ENCODE measurements around the gene CFAP54.

Gene CFAP54

GRCh38 chr12:96846293-96846692 is 356.9 kb downstream of the CFAP54 start:
- TF ChIP-seq ZFP3 (CRISPR knock-in tag; IDR thresholded peaks at IDR 0.05) (no peak), SNAI2 (CRISPR knock-in tag; IDR thresholded peaks at IDR 0.05) (no peak), ZNF8 (CRISPR knock-in tag; IDR thresholded peaks at IDR 0.05) (no peak), ESRRG (CRISPR knock-in tag; IDR thresholded peaks at IDR 0.05) (no peak), ZNF565 (CRISPR knock-in tag; conservative IDR thresholded peaks at IDR 0.05; ENCODE audit: low read depth) (no peak), OSR1 (CRISPR knock-in tag; IDR thresholded peaks at IDR 0.05) (no peak), CREB5 (CRISPR knock-in tag; IDR thresholded peaks at IDR 0.05; ENCODE audit: low read depth) (no peak), GLIS3 (CRISPR knock-in tag; IDR thresholded peaks at IDR 0.05) (no peak), CSRNP3 (CRISPR knock-in tag; IDR thresholded peaks at IDR 0.05) (no peak), PPARA (CRISPR knock-in tag; IDR thresholded peaks at IDR 0.05; ENCODE audit: borderline replicate concordance) (no peak), ARNTL (CRISPR knock-in tag; IDR thresholded peaks at IDR 0.05; ENCODE audit: borderline replicate concordance, low read depth) (no peak), TSHZ2 (CRISPR knock-in tag; IDR thresholded peaks at IDR 0.05) (no peak), TOX (CRISPR knock-in tag; IDR thresholded peaks at IDR 0.05; ENCODE audit: borderline replicate concordance) (no peak)
- no peak for ATAC-seq

- TF ChIP-seq BACH2 (CRISPR knock-in tag; IDR thresholded peaks at IDR 0.05; ENCODE audit: borderline replicate concordance) (no peak), ZFP30 (CRISPR knock-in tag; IDR thresholded peaks at IDR 0.05) (no peak), GLIS3 (CRISPR knock-in tag; IDR thresholded peaks at IDR 0.05) (no peak)
- no peak for ATAC-seq
Observed at GRCh38 chr12:96850676-96851075, 361.3 kb downstream of the CFAP54 start.

GRCh38 chr12:96858162-96858561 is 368.8 kb downstream of the CFAP54 start:
- no peak for ATAC-seq
- TF ChIP-seq CSRNP3 (CRISPR knock-in tag; IDR thresholded peaks at IDR 0.05) (no peak), TSHZ2 (CRISPR knock-in tag; IDR thresholded peaks at IDR 0.05) (no peak), SNAI2 (CRISPR knock-in tag; IDR thresholded peaks at IDR 0.05) (no peak), BACH2 (CRISPR knock-in tag; IDR thresholded peaks at IDR 0.05; ENCODE audit: borderline replicate concordance) (no peak), TCF4 (CRISPR knock-in tag; IDR thresholded peaks at IDR 0.05; ENCODE audit: borderline replicate concordance) (no peak), PATZ1 (CRISPR knock-in tag; IDR thresholded peaks at IDR 0.05; ENCODE audit: borderline replicate concordance) (no peak), ARNTL (CRISPR knock-in tag; IDR thresholded peaks at IDR 0.05; ENCODE audit: borderline replicate concordance, low read depth) (no peak), TOX (CRISPR knock-in tag; IDR thresholded peaks at IDR 0.05; ENCODE audit: borderline replicate concordance) (no peak), GLIS3 (CRISPR knock-in tag; IDR thresholded peaks at IDR 0.05) (no peak), CREB5 (CRISPR knock-in tag; IDR thresholded peaks at IDR 0.05; ENCODE audit: low read depth) (no peak), ZFP3 (CRISPR knock-in tag; IDR thresholded peaks at IDR 0.05) (no peak)

Measured in SK-N-SH treated with all-trans-retinoic acid at 6 μM for 48 hours (cell line).